SK-N-MC (cell line): ENCODE data around the gene DMAC2.

Experiments used
- EZH2 ChIP-seq: fragments of 200-600 bp; sonication (generic); IDR thresholded peaks from one replicate; pipeline ENCODE4 v1.6.1; 2017; ENCODE audit warnings: antibody characterized with exemption
- FOXP2 ChIP-seq: optimal IDR thresholded peaks from 2 replicates; pipeline ENCODE3; 2011; ENCODE audit warnings: mild to moderate bottlenecking, moderate library complexity; ENCODE audit not compliant: insufficient read depth; ENCODE audit errors: extremely low read length, control extremely low read depth
- POLR2AphosphoS5 ChIP-seq: IDR thresholded peaks from 2 replicates; pipeline ENCODE4 v1.6.1; 2012; ENCODE audit warnings: mild to moderate bottlenecking, low read depth, low read length, borderline replicate concordance

DNA sequence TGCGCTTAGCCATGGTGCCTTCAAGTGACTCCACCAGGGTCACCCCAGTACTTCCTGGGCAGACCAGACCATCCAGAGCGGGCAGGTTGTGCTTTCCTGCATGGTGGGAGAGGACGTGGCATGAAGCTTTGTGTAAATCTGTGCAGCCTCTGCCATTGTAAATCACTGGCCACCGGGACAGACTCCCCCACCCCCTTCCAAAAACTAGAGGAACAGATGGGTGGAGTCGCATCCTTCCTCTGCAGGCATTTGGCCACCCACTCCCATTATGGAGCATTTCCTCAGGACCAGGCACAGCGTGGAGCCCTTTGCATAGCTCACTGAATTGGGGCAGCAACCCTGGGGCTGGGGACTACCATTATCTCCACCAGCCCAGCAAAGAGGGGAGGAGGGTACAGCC lies 33.9 kb downstream of the DMAC2 start:
- TF ChIP-seq EZH2, result no peak
- no peak for TF ChIP-seq POLR2AphosphoS5
- no peak for TF ChIP-seq FOXP2
